GM19324 (cell line): ENCODE measurements around the gene HOXC6.

Source experiments
- ATAC-seq: cut with Tn5 transposase; IDR thresholded peaks from one replicate; pipeline ENCODE4 v1.9.1; 2021; ENCODE audit warnings: mild to moderate bottlenecking, moderate library complexity; ENCODE audit not compliant: unreplicated experiment, low FRiP score

HOXC6 gene

GRCh38 chr12:54025499-54026405 is 2.5 kb upstream of the HOXC6 start:
- ATAC-seq, result no peak

DNA sequence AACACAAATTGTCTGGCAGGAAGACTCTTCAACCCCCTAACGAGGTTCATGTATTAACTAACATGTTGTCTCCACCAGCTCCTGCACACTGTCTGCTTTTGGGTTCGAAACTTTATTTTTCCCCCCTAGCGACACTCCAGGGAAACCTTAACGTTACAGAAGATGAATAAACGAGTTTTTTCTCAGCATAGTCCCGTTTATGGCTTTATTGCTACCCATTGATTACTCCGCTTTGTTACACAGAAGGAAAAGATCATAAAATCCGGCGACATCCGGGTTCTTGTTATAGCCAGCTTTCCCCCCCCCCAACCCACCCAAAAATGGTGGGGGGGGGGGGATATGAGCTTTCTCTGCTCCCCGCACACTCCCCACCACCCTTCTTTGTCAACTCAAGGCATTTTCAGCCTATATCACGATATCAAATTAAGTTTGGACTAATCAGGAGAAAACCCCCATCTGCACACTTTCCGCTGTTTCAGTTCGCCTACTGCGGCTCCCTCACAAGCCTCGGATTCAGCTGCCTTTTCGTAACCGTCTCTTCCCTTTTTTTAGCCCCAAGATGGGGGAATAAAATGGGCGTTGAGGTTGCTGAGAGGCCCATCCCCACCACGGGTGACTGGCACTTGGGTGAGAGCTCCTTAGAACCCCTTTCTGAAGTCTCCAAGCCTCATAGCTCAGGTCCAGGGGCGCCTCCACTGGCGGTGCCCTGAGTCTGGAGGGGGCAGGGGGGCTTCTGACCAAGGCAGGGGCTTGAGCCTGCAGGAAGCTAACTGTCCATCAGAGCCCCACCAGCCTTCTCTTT is 1.4 kb upstream of the HOXC6 start:
- no peak for ATAC-seq

- no peak for ATAC-seq
Observed at GRCh38 chr12:54027442-54027786, 826 bp upstream of the HOXC6 start.

DNA sequence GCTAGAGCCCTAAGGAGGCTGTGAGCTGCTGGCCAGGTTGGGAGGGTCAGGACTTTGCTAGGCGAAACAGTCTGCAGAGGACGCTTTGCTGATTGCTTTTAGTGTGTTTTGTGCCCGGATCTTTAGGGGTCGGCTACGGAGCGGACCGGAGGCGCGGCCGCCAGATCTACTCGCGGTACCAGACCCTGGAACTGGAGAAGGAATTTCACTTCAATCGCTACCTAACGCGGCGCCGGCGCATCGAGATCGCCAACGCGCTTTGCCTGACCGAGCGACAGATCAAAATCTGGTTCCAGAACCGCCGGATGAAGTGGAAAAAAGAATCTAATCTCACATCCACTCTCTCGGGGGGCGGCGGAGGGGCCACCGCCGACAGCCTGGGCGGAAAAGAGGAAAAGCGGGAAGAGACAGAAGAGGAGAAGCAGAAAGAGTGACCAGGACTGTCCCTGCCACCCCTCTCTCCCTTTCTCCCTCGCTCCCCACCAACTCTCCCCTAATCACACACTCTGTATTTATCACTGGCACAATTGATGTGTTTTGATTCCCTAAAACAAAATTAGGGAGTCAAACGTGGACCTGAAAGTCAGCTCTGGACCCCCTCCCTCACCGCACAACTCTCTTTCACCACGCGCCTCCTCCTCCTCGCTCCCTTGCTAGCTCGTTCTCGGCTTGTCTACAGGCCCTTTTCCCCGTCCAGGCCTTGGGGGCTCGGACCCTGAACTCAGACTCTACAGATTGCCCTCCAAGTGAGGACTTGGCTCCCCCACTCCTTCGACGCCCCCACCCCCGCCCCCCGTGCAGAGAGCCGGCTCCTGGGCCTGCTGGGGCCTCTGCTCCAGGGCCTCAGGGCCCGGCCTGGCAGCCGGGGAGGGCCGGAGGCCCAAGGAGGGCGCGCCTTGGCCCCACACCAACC is 1.5 kb downstream of the HOXC6 start:
- ATAC-seq, result no peak

GRCh38 chr12:54030442-54030801 is 2.2 kb downstream of the HOXC6 start:
- ATAC-seq, result no peak

- ATAC-seq, result no peak
Observed at GRCh38 chr12:54030889-54031471, 2.7 kb downstream of the HOXC6 start.

DNA sequence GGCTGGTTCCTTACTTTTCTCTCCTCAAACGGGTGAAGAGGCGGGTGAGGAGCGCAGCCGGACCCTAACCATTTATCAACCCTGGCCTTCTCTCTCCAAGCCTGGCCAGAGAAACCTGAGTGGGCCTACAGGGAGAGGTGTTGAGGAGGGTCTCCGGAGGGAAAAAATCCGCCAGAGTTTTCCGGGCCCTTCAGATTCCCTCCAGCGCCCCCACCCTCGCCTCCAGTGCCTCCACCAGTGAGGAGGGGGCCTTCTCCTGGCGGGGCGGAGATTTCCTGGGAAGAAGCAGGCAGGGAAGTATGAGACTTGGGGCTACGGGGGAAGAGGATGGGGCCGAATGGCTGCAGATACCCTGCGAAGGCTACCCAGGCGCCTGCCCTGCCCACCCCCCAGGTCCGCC is 3.2 kb downstream of the HOXC6 start:
- no peak for ATAC-seq

GRCh38 chr12:54032086-54032619 is 3.9 kb downstream of the HOXC6 start:
- no peak for ATAC-seq

DNA sequence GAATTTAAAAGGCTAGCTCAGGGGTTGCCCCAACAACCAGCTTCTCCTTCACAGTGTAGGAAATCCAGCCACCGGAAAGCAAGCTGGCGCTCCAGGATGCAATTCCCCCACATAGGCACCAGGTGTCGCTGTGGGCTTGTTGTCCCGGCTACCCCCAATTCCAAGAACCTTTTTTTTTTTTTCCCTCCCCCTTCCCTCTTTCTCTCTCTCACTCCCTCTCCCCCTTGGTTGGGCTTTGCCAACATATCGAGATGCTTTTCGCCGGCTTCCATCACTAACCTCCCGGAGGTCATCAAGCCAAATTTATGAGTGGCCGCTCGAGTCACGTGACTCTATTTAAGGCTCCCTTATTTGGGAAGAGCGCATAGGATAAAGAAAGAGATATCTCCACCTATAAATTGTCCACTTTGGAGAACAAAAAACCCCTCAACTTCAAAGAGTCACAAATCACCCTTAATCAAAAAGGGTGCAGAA is 4.4 kb downstream of the HOXC6 start, which contains the start of gene HOXC5:
Gene HOXC5, plus strand, starts transcription at position 424 of the 474 bp plus-strand sequence. CDS start 73 bp downstream, outside the sequence.
- ATAC-seq, result no peak

- ATAC-seq, result no peak
Observed at GRCh38 chr12:54033106-54033979, 5.1 kb downstream of the HOXC6 start.

GRCh38 chr12:54033980-54034784 is 5.9 kb downstream of the HOXC6 start:
- ATAC-seq, result no peak

DNA sequence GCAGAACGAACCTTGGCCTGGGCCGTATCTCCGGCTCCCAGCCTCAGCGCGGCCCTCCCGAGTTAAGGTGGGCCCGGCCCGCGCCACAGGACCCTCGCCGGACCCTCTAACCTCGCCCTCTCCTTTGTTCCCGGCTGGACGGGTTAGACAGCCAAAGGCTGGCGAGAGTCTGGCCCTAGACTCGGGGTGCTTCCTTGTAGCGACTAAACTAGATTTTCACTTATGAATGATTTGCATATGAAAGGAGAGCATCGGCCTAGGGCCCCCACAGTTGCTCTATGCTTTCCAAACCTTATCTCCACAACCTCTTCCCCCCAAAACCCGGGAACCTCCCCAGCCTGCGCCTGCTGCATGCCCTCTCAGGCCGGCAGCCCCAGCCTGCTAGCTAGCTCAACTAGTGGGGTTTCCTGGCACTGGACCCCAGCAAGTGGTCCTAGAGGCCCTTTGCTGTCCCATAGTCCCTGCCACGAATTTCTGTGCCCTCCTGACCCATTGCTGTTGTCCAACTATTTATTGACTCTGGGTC is 6.6 kb downstream of the HOXC6 start:
- ATAC-seq, result no peak

- no peak for ATAC-seq
Observed at GRCh38 chr12:54035568-54036264, 7.5 kb downstream of the HOXC6 start.

- ATAC-seq, result no peak
Observed at GRCh38 chr12:54036620-54037359, 8.6 kb downstream of the HOXC6 start.

- no peak for ATAC-seq
Observed at GRCh38 chr12:54037360-54038283, 9.4 kb downstream of the HOXC6 start.
